GM12874 (cell line): ENCODE measurements around the gene EVC2.

Source experiments
- TF ChIP-seq, protein P1 (sequence below): IDR thresholded peaks from 2 replicates; pipeline ENCODE4 v1.5.1; 2011; ENCODE audit warnings: low read depth, mild to moderate bottlenecking, control low read depth, low read length, moderate library complexity; ENCODE audit not compliant: insufficient read depth

Gene EVC2

DNA sequence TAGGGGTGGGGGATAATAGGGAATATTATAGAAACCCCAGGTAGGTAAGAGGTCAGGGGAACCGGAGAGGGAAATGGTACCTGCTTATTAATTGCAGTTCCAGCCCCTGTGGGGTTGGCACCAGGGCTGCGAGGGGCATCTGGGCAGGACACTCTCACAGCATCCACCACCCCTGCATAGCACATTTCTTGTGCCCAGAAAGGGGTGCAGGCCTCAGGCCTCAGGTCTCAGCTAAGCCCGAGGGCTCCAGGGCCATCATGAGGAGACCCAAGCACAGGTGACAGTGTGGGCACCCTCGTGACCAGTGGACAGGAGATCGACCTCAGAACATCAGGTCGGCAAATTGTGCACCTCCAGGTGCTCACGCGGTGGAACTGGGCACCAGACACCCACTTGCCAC lies 164.7 kb downstream of the EVC2 start:
- TF ChIP-seq, protein P1, sequence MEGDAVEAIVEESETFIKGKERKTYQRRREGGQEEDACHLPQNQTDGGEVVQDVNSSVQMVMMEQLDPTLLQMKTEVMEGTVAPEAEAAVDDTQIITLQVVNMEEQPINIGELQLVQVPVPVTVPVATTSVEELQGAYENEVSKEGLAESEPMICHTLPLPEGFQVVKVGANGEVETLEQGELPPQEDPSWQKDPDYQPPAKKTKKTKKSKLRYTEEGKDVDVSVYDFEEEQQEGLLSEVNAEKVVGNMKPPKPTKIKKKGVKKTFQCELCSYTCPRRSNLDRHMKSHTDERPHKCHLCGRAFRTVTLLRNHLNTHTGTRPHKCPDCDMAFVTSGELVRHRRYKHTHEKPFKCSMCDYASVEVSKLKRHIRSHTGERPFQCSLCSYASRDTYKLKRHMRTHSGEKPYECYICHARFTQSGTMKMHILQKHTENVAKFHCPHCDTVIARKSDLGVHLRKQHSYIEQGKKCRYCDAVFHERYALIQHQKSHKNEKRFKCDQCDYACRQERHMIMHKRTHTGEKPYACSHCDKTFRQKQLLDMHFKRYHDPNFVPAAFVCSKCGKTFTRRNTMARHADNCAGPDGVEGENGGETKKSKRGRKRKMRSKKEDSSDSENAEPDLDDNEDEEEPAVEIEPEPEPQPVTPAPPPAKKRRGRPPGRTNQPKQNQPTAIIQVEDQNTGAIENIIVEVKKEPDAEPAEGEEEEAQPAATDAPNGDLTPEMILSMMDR: no peak

DNA sequence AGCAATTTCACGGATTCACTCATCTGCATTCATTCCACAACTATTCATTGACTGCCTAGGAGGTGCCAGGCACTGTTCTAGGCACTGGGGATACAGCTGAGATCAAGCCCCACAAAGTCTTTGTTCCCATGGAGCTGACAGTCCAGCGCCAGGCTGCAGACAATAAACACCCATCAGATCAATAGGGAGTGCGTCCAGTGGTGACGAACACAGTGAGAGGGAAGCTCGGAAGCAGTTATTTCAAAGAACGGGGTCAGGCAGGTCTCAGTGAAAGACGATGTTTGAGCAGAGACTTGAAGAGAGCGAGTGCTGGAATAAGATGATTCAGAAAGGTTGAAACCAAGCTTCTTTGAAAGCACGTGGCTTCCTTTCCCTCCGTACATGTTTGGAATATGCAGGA lies 167.2 kb downstream of the EVC2 start:
- TF ChIP-seq, protein P1: no peak

DNA sequence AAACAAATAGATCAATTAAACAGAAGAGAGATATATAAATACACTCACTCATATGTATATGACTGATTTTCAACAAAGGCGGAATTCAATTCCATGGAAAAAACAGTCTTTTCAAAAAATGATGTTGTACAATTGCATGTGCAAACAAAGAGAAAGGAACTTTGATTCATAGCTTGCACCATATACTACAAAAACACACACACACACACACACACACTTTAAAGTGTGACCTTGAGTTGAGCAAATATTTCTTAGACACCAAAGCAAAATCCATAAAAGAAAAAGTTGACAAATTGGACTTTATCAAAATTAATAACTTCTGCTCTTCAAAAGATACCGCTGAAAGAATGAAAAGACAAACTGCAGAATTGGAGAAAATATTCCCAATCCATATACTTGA lies 168.8 kb downstream of the EVC2 start:
- TF ChIP-seq, protein P1: no peak

DNA sequence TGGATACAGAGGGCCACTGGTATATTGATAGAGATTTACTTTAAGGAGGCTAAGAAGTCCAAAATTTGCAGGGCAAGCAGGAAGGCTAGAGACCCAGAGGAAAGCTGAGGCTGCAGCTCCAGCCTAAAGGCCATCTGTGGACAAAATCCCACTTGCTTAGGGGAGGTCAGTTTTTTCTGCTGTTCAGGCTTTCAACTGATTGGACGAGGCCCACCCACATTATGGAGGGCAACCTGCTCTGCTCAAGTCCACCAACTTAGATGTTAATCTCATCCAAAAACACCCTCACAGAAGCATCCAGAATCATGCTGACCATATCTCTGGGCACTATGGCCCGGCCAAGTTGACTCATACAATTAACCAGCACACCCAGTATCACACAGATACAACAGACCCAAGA lies 176.3 kb downstream of the EVC2 start:
- TF ChIP-seq, protein P1: no peak

DNA sequence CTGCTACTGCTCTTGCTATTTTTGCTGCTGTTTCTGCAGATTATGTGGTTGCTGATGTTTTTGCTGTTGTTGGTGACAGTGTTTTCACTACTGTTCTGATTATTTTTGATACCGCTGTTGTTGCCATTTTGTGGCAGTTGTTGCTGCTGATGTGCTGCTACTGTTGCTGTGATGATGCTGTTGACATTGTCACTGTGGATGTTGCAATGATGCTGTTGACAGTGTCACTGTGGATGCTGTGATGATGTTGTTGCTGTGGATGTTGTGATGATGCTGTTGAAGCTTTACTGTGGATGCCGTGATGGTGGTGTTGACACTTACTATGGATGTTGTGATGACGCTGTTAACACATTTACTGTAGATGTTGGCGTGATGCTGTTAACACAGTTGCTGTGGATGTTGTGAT lies 180.3 kb downstream of the EVC2 start:
- TF ChIP-seq, protein P1: no peak

DNA sequence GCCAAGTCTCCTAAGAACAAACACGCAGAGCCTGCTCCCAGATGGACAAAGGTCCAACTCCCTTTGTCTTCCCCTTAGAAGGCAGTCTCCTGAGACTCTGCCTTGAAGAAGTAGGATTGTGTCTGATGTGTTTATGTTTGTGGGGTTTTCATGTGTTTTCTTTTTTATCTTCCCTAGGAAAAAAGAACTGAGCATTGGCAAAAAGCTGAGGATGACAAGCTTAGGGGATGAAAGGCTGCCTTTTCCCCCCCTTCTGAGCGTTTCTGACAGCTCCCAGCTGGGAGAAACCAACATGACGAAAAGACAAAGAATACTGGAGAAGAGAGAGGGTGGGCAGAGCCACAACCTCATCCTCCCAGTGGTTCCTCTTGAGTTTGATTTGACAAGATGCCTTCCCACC lies 181.1 kb downstream of the EVC2 start:
- TF ChIP-seq, protein P1: no peak

DNA sequence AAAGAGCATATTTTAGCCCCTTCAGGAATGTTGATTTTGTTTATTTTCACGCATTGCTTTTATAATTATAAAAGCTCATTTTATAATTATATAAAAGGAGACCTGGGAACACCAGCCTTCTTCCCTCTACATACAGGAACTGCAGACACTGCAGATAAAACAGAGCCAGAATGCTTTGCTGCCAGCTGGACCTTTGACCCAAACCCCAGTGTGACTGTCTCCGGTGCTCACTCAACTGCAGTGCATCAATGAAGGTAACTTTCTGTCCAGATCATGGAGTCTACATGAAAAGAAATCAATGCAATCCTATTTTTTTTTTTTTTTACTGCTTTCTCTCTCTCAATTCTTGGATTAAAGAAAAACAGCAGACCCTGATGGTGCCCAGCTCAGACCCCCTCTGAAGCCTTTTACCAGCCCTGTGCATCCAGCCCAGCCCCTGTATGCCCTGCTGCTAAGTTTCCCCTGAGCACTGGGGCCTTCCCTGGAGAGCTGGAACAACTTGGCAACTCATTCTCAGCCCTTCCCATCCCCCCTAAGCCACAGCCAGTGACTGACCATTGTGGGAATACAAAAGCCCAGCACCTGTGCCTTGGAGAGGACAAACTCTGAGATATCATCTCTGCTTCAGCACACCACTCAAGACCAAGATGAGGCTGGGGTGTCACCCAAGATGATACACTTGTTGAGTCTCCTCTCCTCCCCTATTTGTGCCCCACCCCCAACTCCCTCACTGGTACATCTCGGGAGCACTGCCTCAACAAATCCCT lies 182.1 kb downstream of the EVC2 start:
- TF ChIP-seq, protein P1: no peak
